HG02840 (cell line): Measurements from ENCODE around the gene RNF212.

Experiments
- ATAC-seq: cut with Tn5 transposase; IDR thresholded peaks from one replicate; pipeline ENCODE4 v1.9.1; 2021; ENCODE audit warnings: mild to moderate bottlenecking, moderate library complexity, moderate number of reproducible peaks; ENCODE audit not compliant: unreplicated experiment, low FRiP score

The RNF212 gene

GRCh38 chr4:1024882-1025545, 88.3 kb downstream of the RNF212 start:
- ATAC-seq: no peak

GRCh38 chr4:1023895-1024740, 89.2 kb downstream of the RNF212 start:
- no peak for ATAC-seq

- ATAC-seq: no peak
These were observed 90.2 kb downstream of the RNF212 start for GRCh38 chr4:1023075-1023640.

GRCh38 chr4:1022739-1023066, 90.7 kb downstream of the RNF212 start:
- no peak for ATAC-seq

- ATAC-seq: no peak
These were observed 91.2 kb downstream of the RNF212 start for GRCh38 chr4:1022051-1022738.
